A549 (cell line): ENCODE results near the gene SLC9A9. TPM values are rescaled to one million over a fixed set of nuclear protein-coding genes. Genes with fewer than 3 reads are reported as not detected.

Experiments
- ATAC-seq, 2 experiments: fragments of 200-7000 bp in 1 of 2; fragments of >200 bp in 1 of 2; cut with Nextera tagmentation in 1 of 2; cut with Tn5 transposase in 1 of 2; 3 replicates each; pipeline versions ENCODE4 v1.8.0 to v1.9.1; 2018 to 2020; ENCODE audit warnings: mild to moderate bottlenecking in 1 of 2, moderate library complexity in 1 of 2
- CTCF ChIA-PET: fragments of 300-600 bp; sonication (Branson Sonifier 250); formaldehyde crosslinking; extraction: SDS; loops from one replicate; lab custom pipeline; 2021; ENCODE audit warnings: antibody characterized with exemption, inconsistent platforms; lab: Yijun Ruan, JAX
- POLR2A ChIA-PET: fragments of 350-600 bp; formaldehyde crosslinking; extraction: SDS; loops from one replicate; lab custom pipeline; 2021; ENCODE audit warnings: antibody characterized with exemption, inconsistent platforms; lab: Yijun Ruan, JAX
- DNase-seq, 2 experiments: peaks; one replicate each; pipeline versions ENCODE4 v3.0.0 to v3.0.0-alpha.2; 2011 to 2016; ENCODE audit warnings: low read depth in 1 of 2, low spot score in 1 of 2
- FAIRE-seq: peaks from 2 replicates; lab custom pipeline; 2011; peaks lifted over from hg19 to GRCh38; lab: Jason Lieb, UNC
- H3K27ac ChIP-seq, 2 experiments: fragments of >200 bp; sonication (Bioruptor Twin); formaldehyde crosslinking; 3 replicates each; pipeline ENCODE4 v1.5.1; 2016 to 2017
- H3K4me1 ChIP-seq: fragments of >200 bp; sonication (Bioruptor Twin); formaldehyde crosslinking; 3 replicates; pipeline ENCODE4 v1.6.1; 2016
- H3K4me2 ChIP-seq: fragments of >200 bp; sonication (Bioruptor Twin); formaldehyde crosslinking; 3 replicates; pipeline ENCODE4 v1.6.1; 2016
- H3K4me3 ChIP-seq: fragments of >200 bp; sonication (Bioruptor Twin); formaldehyde crosslinking; 3 replicates; pipeline ENCODE4 v1.5.1; 2016
- H3K9me3 ChIP-seq: fragments of >200 bp; sonication (Bioruptor Twin); formaldehyde crosslinking; 3 replicates; pipeline ENCODE4 v1.6.1; 2016
- BHLHE40 ChIP-seq: IDR thresholded peaks from 2 replicates; pipeline ENCODE4 v1.6.1; 2012; ENCODE audit warnings: low read depth, low read length, inconsistent platforms
- CBX2 ChIP-seq: fragments of 200-600 bp; sonication (generic); IDR thresholded peaks from 2 replicates; pipeline ENCODE4 v1.6.1; 2016; ENCODE audit warnings: low read depth, mild to moderate bottlenecking, borderline replicate concordance
- CTCF ChIP-seq: fragments of >200 bp; sonication (Bioruptor Twin); formaldehyde crosslinking; IDR thresholded peaks from 3 replicates; pipeline ENCODE4 v1.5.1; 2016
- EHMT2 ChIP-seq: fragments of 200-600 bp; sonication (generic); IDR thresholded peaks from 2 replicates; pipeline ENCODE4 v1.6.1; 2016; ENCODE audit warnings: antibody characterized with exemption, low read depth, mild to moderate bottlenecking, moderate library complexity
- ELK1 ChIP-seq: fragments of 150-350 bp; IDR thresholded peaks from 2 replicates; pipeline ENCODE4 v1.6.1; 2014; ENCODE audit warnings: low read depth, mild to moderate bottlenecking, low read length
- EP300 ChIP-seq, 2 experiments: fragments of >200 bp; sonication (Bioruptor Twin); formaldehyde crosslinking; IDR thresholded peaks; 2 replicates in 1 of 2; 3 replicates in 1 of 2; pipeline ENCODE4 v1.6.1; 2016 to 2017
- ESRRA ChIP-seq: fragments of 150-350 bp; IDR thresholded peaks from 2 replicates; pipeline ENCODE4 v1.6.1; 2014; ENCODE audit warnings: mild to moderate bottlenecking, low read length, borderline replicate concordance
- FOXS1 ChIP-seq: fragments of 250-450 bp; sonication (Bioruptor Pico); IDR thresholded peaks from 2 replicates; pipeline ENCODE4 v1.5.0; 2020; ENCODE audit warnings: mild to moderate bottlenecking, moderate library complexity
- GATA3 ChIP-seq: IDR thresholded peaks from 2 replicates; pipeline ENCODE4 v1.6.1; 2012; ENCODE audit warnings: borderline replicate concordance
- HDAC2 ChIP-seq: fragments of 200-600 bp; sonication (generic); IDR thresholded peaks from 2 replicates; pipeline ENCODE4 v1.6.1; 2016
- HES2 ChIP-seq: fragments of >200 bp; sonication (Bioruptor Twin); formaldehyde crosslinking; IDR thresholded peaks from 2 replicates; pipeline ENCODE4 v1.6.1; 2016
- HEYL ChIP-seq: fragments of 250-450 bp; sonication (Bioruptor Pico); IDR thresholded peaks from 2 replicates; pipeline ENCODE4 v1.8.0; 2021; ENCODE audit warnings: mild to moderate bottlenecking, moderate library complexity
- JUN ChIP-seq, 2 experiments: fragments of >200 bp; sonication (Bioruptor Twin); formaldehyde crosslinking; IDR thresholded peaks; 2 replicates in 1 of 2; 3 replicates in 1 of 2; pipeline ENCODE4 v1.6.1; 2016 to 2017
- JUNB ChIP-seq: fragments of >200 bp; sonication (Bioruptor Twin); formaldehyde crosslinking; IDR thresholded peaks from 2 replicates; pipeline ENCODE4 v1.6.1; 2016
- KDM5A ChIP-seq: fragments of 200-600 bp; sonication (generic); IDR thresholded peaks from 2 replicates; pipeline ENCODE4 v1.6.1; 2016; ENCODE audit warnings: antibody characterized with exemption, mild to moderate bottlenecking
- MAX ChIP-seq: IDR thresholded peaks from 2 replicates; pipeline ENCODE4 v1.6.1; 2012
- MAZ ChIP-seq: fragments of 150-350 bp; IDR thresholded peaks from 2 replicates; pipeline ENCODE4 v1.6.1; 2014; ENCODE audit warnings: antibody characterized with exemption, low read depth, low read length, borderline replicate concordance
- NFE2L2 ChIP-seq: fragments of 150-350 bp; conservative IDR thresholded peaks from 2 replicates; pipeline ENCODE4 v1.6.1; 2014; ENCODE audit warnings: low read length
- PBX3 ChIP-seq: IDR thresholded peaks from 2 replicates; pipeline ENCODE4 v1.6.1; 2012
- POLR2AphosphoS2 ChIP-seq: conservative IDR thresholded peaks from 2 replicates; pipeline ENCODE4 v1.6.1; 2012; ENCODE audit warnings: low read length, improper control_type of control experiment, inconsistent platforms
- RARB ChIP-seq: fragments of 250-450 bp; sonication (Bioruptor Pico); IDR thresholded peaks from 2 replicates; pipeline ENCODE4 v1.8.0; 2021; ENCODE audit warnings: mild to moderate bottlenecking, moderate library complexity
- RCOR1 ChIP-seq: fragments of 150-350 bp; IDR thresholded peaks from 2 replicates; pipeline ENCODE4 v1.6.1; 2014; ENCODE audit warnings: antibody characterized with exemption, low read length, low read depth
- RFX5 ChIP-seq: fragments of 450-650 bp; IDR thresholded peaks from 2 replicates; pipeline ENCODE4 v1.7.1; 2014; ENCODE audit warnings: antibody characterized with exemption, mild to moderate bottlenecking, moderate library complexity
- RNF2 ChIP-seq: fragments of 200-600 bp; sonication (generic); IDR thresholded peaks from 2 replicates; pipeline ENCODE4 v1.6.1; 2016; ENCODE audit warnings: low read depth, mild to moderate bottlenecking, antibody characterized with exemption, moderate library complexity, borderline replicate concordance
- SREBF2 ChIP-seq: fragments of 450-650 bp; IDR thresholded peaks from 2 replicates; pipeline ENCODE4 v1.6.1; 2014; ENCODE audit warnings: mild to moderate bottlenecking, moderate library complexity
- ZNF302 ChIP-seq: fragments of 250-450 bp; sonication (Bioruptor Pico); IDR thresholded peaks from 2 replicates; pipeline ENCODE4 v1.9.0; 2021; ENCODE audit warnings: inconsistent platforms, mild to moderate bottlenecking, moderate library complexity
- WGBS: methylation state at CpG from one replicate; pipeline ENCODE4 v1.1.6; 2017; ENCODE audit errors: missing lambda C conversion rate; 5-methylcytosine and 5-hydroxymethylcytosine counted together
- polyA plus RNA-seq, 4 experiments: library from polyadenylated mRNA; depleted of rRNA in 3 of 4; stranded (reverse); fragments of >200 nt; fragmentation: RNase III in 1 of 4; extraction: RNeasy Plus Mini Kit Qiagen cat#74134 plus additional on column Dnase treatment in 1 of 4; gene quantifications; 2 replicates in 3 of 4; 3 replicates in 1 of 4; pipeline ENCODE4 v1.2.3, GENCODE V29; 2011 to 2017

SLC9A9 gene
- polyA plus RNA-seq, 2 of the 4 experiments (the other 2 are of a cell fraction) = 0.10 to 0.32 TPM

- FAIRE-seq (no peak), ATAC-seq (no peak), DNase-seq (no peak)
- H3K4me1 ChIP-seq = no peaks in the 10 kb centered on the region
- no peak overlapping the region for H3K4me2 ChIP-seq
- POLR2A ChIA-PET = no interaction called here
- H3K9me3 ChIP-seq = no peaks in the 10 kb centered on the region
- CTCF ChIA-PET = no interaction called here
- WGBS = 22% methylated on average over 2 of the region's 2 CpGs
- no peak overlapping the region for H3K4me3 ChIP-seq
- no peak for TF ChIP-seq ZNF302 (CRISPR knock-in tag)
- no peak for TF ChIP-seq RNF2
- TF ChIP-seq HES2 = no peak
- TF ChIP-seq BHLHE40 = no peak
- no peak for TF ChIP-seq ESRRA
- no peak for TF ChIP-seq FOXS1 (CRISPR knock-in tag)
- no peak for TF ChIP-seq CTCF
- no peak overlapping the region for H3K27ac ChIP-seq
Measured at GRCh38 chr3:143567823-143568222, 280.4 kb downstream of the SLC9A9 start.

- no peak for ATAC-seq
- ChIA-PET CTCF (interaction anchor here (0.7 kb wide), 1 partner anchor 15 kb away, joined by 3 read pairs; no protein-coding TSS in a partner anchor), POLR2A (no interaction called here)
Measured at GRCh38 chr3:143565951-143566350, 282.3 kb downstream of the SLC9A9 start.

GRCh38 chr3:143563786-143564185 lies 284.5 kb downstream of the SLC9A9 start:
- H3K4me2 ChIP-seq = no peak overlapping the region
- 34% methylated on average over 3 of the region's 3 CpGs for WGBS
- no peaks in the 10 kb centered on the region for H3K4me1 ChIP-seq
- no peak overlapping the region for H3K27ac ChIP-seq
- ChIA-PET CTCF (no interaction called here), POLR2A (no interaction called here)
- ATAC-seq (no peak), DNase-seq (no peak), FAIRE-seq (no peak)
- H3K4me3 ChIP-seq = no peak overlapping the region
- H3K9me3 ChIP-seq = no peaks in the 10 kb centered on the region
- TF ChIP-seq GATA3 = no peak
- no peak for TF ChIP-seq HEYL (CRISPR knock-in tag)
- TF ChIP-seq MAX = no peak
- TF ChIP-seq RARB (CRISPR knock-in tag) = no peak
- TF ChIP-seq CBX2 = no peak

More at GRCh38 chr3:143565951-143566350, 282.3 kb downstream of the SLC9A9 start:
- FAIRE-seq (no peak), DNase-seq (no peak)
- H3K4me1 ChIP-seq = no peaks in the 10 kb centered on the region
- no peak overlapping the region for H3K4me3 ChIP-seq
- H3K27ac ChIP-seq = no peak overlapping the region
- H3K9me3 ChIP-seq = no peaks in the 10 kb centered on the region
- H3K4me2 ChIP-seq = no peak overlapping the region
- TF ChIP-seq JUNB (no peak), HDAC2 (no peak), RCOR1 (no peak), HEYL (CRISPR knock-in tag) (no peak), JUN (IDR thresholded peaks at IDR 0.05) (no peak), POLR2AphosphoS2 (no peak), PBX3 (no peak), RFX5 (no peak), CBX2 (no peak), SREBF2 (no peak), MAZ (no peak), EP300 (IDR thresholded peaks at IDR 0.05) (no peak), NFE2L2 (no peak), KDM5A (no peak), ELK1 (no peak), EHMT2 (no peak)
